Epithelial cell of proximal tubule (primary cell): Measurements from ENCODE around the gene TMEM126B. TPM values are rescaled to one million over a fixed set of nuclear protein-coding genes. Genes with fewer than 3 reads are reported as not detected.
"Not testable (repeated sequence)": the region's sequence is repeated elsewhere in the genome, so short reads cannot be mapped to it uniquely, and the experiment has no call there.

Source experiments
- DNase-seq: peaks from one replicate; pipeline ENCODE4 v3.0.0-alpha.2; 2011; ENCODE audit warnings: low read depth
- H3K4me3 ChIP-seq: 2 replicates; pipeline ENCODE4 v1.5.1; 2011; ENCODE audit warnings: low read depth, mild to moderate bottlenecking, low read length
- total RNA-seq: library from RNA; depleted of rRNA; stranded (reverse); fragments of >200 nt; gene quantifications from 2 replicates; pipeline ENCODE4 v1.2.3, GENCODE V29; 2015
- TF ChIP-seq, protein P1 (sequence below): conservative IDR thresholded peaks from 2 replicates; pipeline ENCODE4 v1.5.1; 2012; ENCODE audit warnings: low read depth, mild to moderate bottlenecking, low read length

TMEM126B gene
- total RNA-seq, 1 donor from 2014 or later, result 86.8 TPM

DNA sequence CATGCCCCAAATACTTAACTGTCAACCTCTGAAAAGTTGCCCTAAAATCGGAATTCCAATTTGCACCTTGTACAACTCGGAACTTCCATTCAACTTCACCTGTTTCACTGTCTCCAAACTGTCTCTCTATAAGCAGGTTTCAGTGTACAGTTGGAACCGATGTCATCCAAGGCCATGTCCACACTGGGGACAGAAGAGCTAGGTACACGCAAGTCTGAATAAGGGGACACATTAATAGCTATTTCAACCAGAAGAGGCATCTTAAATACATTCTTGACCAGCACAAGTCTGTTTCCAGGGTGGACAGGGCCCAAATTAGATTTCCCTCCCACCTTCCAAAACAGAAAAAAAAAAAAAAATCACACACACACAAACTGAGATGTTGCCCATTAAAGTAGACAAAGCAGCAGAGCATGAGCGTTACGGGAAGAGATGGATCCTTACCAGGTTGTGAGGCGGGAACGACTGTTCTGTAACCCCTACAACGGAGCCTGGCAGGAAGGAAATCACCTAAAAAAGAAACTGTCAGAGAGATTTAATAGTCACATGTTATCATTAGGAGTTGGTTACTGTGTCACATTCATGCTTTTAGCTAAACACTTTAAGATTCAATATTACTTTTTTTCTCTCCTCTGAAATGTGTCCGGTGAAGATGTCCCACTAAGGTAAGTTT, 34.8 kb downstream of the TMEM126B start:
- peak overlapping the region; percentile 90 for H3K4me3 ChIP-seq
- TF ChIP-seq, protein P1, sequence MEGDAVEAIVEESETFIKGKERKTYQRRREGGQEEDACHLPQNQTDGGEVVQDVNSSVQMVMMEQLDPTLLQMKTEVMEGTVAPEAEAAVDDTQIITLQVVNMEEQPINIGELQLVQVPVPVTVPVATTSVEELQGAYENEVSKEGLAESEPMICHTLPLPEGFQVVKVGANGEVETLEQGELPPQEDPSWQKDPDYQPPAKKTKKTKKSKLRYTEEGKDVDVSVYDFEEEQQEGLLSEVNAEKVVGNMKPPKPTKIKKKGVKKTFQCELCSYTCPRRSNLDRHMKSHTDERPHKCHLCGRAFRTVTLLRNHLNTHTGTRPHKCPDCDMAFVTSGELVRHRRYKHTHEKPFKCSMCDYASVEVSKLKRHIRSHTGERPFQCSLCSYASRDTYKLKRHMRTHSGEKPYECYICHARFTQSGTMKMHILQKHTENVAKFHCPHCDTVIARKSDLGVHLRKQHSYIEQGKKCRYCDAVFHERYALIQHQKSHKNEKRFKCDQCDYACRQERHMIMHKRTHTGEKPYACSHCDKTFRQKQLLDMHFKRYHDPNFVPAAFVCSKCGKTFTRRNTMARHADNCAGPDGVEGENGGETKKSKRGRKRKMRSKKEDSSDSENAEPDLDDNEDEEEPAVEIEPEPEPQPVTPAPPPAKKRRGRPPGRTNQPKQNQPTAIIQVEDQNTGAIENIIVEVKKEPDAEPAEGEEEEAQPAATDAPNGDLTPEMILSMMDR, result no peak
- DNase-seq, result no peak

DNA sequence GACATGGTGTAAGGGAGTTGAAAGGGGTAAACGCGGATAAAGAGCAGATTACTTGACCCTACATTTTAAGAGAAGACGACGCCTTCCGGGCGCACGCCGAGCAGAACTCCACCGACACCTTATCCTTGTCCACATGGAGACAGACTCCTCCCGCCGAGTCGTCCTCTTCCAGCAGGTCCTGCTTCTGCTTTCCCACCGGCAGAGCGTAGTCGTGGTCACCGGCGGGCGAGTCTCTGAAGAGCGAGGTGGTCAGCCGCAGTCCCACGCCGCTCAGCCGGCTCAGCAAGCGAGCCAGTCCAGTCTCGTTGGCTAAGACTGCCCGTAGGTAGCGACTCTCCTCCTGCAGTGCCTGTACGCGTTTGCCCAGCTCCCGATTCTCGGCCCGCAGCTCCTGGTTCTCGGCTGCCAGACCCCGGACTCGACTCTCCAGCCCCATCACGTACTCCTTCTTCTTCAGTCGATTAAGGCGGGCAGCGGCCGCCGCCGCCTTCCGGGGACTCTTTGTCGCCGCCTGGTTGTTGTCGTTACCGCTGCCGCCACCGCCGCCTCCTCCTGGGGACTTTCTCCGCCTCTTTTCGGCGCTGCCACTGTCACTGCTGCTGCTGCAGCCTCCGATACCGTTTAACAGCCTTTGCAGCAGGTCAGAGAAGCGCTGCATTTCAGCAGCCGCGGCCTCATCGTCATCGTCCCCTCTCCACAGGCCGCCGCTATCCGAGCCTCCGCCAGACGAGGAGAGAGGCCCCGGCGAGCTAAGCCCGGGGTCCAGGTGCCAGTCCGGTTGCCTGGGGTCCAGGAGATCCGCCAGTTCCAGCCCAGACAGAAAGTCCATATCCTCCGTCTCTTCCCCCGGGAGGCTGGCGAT, 35.6 kb downstream of the TMEM126B start:
- TF ChIP-seq, protein P1, result peak; percentile 34
- no peak for DNase-seq
- peak overlapping the region; percentile 90 for H3K4me3 ChIP-seq

DNA sequence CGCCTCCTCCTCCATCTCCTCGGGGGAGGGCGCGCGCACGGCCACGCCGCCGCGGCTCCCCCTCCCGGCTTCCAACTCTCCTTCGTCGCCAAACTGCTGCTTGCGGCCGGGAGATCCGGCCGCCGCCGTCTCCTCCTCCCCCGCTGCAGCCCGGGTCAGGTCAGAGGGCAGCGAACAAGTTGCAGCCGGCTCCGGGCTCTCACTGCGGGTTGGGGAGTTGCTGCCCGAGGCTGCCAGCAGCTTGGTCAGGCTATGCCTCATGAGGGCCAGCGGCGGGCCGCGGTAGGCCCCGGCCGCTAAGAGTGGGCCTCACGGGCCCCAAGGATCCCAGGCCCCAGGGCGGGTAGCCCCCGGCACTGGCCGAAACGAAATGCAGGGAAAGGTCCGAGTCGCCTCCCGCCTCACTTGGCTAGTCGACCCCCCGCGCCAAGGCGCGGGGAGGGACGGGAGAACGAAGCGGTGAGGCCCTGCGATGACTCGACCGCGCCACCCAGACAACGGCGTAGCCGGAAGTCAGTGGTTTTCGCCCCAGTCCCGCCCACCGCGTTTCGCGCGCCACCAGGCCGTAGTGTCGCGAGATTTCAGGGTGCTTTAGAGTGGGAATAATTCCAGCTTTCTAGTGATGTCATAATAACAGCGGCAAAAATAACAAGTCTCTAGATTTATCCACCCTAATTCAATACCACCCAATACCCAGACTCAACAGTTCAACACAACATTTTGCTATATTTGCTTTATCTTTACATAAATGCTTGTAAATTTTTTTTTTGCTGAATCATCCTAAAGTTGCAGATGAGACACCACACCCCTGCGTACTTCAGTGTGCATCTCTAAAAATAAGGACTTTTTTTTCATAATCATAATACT, 36.5 kb downstream of the TMEM126B start, which contains the start of gene CREBZF:
CREBZF (minus strand) TSS at position 515 of the 867 bp plus-strand sequence; CDS start at position 261, 254 bp downstream.
- DNase-seq, result peak; percentile 59
- H3K4me3 ChIP-seq, result peak within 1 kb of the TSS; percentile 90
- TF ChIP-seq, protein P1, result peak; percentile 1

DNA sequence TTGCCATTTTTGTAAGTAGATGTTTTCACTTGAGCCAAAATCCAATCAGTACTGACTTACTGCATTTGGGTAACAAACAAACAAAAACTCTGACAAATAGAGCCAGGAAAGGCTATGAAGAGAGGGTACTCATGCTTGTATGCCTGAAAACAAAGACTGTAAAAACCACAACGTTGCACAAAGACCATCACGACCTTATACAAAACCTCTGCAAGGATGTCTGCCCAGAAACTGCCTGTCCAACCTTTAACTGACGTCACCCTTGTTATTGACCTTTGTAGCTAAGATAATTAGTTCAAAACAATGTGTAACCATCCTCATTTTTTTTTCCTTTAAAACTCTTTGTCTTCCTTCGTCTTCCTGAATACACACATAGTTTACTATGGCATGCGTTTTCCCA, 37.3 kb downstream of the TMEM126B start:
- TF ChIP-seq, protein P1, result no peak
- peak; percentile 59 for DNase-seq
- H3K4me3 ChIP-seq, result peak overlapping the region; percentile 90

DNA sequence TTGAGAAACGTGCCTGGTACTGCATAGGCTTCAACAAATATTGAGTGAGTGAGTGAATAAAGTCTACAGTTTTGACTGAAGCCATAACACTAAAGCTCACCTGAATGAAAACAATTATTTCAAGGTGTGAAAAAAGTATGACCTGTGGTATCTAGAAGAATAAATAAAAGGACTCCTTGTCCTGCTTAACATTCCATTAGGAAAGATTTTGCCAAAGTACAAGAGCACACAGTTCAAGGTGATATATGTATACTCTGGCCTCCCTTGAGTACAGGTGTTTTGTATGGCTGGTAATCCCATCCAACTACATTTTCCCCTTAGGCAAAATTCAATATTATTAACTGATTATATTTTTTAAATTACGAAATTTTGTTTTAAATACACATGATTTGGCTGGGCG, 38.3 kb downstream of the TMEM126B start:
- H3K4me3 ChIP-seq, result no peak overlapping the region
- TF ChIP-seq, protein P1, result no peak
- DNase-seq, result no peak

DNA sequence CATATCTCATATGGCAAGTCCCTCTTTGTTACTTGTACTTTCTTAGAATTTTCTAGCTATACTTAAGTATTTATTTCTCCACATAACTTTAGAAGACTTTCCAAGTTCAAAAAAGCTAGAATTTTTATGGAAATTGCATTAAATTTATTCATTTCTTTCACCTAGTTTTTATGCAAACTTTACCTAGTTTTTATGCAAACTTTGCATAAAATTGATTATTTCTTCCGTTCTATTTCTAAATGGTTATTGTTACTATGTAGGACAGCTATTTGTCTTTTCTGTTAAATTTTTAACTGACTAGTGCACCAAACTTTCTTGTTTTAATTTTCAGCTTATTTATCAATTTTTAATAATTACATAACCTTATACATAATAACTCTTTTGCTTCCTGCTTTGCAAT, 39.8 kb downstream of the TMEM126B start:
- H3K4me3 ChIP-seq, result no peak overlapping the region
- no peak for DNase-seq
- TF ChIP-seq, protein P1, result no peak

DNA sequence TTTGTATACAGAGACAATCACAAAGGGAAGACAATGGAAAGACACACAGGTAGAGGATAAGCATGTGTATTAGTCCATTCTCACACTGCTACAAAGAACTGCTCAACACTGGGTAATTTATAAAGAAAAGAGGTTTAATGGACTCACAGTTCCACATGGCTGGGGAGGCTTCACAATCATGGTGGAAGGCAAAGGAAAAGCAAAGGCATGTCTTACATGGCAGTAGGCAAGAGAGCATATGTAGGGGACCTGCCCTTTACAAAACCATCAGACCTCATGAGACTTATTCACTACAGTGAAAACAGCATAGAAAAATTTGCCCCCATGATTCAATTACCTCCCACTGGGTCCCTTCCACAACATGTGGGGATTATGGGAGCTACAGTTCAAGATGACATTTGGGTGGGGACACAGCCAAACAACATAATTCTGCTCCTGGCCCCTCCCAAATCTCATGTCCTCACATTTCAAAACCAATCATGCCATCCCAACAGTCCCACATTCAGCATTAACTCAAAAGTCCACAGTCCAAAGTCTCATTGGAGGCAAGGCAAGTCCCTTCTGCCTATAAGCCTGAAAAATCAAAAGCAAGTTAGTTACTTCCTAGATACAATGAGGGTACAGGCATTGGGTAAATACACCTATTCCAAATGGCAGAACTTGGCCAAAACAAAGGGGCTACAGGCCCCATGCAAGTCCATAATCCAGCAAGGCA, 42.7 kb downstream of the TMEM126B start:
- not testable (repeated sequence) for DNase-seq

More for the DNA sequence above, 42.7 kb downstream of the TMEM126B start:
- not testable (repeated sequence) for H3K4me3 ChIP-seq
